ENCODE results near the gene ITFG1.

ITFG1 gene

DNA sequence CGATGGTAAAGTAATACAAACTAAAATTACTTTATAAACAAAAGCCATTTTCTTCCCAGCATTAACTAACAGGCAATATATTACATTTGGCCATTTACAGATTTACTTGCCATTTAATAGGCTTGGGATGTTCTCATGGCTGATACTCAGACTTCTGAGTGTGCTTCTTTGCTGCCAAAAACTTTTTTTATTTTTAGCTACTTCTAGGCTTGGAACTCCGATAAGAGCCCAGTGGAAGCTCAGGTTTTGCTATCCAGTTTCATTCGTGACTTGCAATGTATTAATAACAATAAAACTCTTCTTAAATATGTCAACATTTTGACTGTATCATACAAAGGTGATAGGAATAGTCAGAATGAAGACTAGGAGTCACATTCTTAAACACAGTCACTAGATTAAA, 152.3 kb downstream of the ITFG1 start:
- H3K27ac ChIP-seq: no peak overlapping the region
- no peak for DNase-seq (ENCODE audit: low spot score)
- TF ChIP-seq, protein P1, sequence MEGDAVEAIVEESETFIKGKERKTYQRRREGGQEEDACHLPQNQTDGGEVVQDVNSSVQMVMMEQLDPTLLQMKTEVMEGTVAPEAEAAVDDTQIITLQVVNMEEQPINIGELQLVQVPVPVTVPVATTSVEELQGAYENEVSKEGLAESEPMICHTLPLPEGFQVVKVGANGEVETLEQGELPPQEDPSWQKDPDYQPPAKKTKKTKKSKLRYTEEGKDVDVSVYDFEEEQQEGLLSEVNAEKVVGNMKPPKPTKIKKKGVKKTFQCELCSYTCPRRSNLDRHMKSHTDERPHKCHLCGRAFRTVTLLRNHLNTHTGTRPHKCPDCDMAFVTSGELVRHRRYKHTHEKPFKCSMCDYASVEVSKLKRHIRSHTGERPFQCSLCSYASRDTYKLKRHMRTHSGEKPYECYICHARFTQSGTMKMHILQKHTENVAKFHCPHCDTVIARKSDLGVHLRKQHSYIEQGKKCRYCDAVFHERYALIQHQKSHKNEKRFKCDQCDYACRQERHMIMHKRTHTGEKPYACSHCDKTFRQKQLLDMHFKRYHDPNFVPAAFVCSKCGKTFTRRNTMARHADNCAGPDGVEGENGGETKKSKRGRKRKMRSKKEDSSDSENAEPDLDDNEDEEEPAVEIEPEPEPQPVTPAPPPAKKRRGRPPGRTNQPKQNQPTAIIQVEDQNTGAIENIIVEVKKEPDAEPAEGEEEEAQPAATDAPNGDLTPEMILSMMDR (conservative IDR thresholded peaks at IDR 0.05; ENCODE audit: low read depth): no peak
- POLR2A ChIA-PET (ENCODE audit: low non-redundant PET): no interaction called here
- CTCF ChIA-PET: no interaction called here

DNA sequence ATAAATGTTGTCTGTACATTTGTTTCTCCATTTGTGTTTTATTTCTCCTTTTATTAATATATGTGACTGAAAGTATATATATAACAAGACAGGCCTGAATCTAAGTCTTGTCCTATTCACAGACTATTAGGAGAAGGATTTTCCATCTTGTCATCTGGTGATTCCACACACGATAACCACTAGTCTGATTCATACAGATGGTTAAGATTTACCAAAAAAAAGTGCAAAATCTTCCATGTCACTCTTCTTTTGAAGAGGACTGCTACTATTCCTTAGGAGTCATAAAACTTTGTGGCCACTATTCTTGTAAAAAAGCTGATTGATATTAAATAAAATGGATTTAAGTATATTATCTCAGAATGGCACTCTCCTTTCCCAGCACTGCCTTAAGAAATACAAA, 156.3 kb downstream of the ITFG1 start:
- no peak for DNase-seq (ENCODE audit: low spot score)
- CTCF ChIA-PET: no interaction called here
- H3K27ac ChIP-seq: no peak overlapping the region
- POLR2A ChIA-PET (ENCODE audit: low non-redundant PET): no interaction called here
- TF ChIP-seq, protein P1 (conservative IDR thresholded peaks at IDR 0.05; ENCODE audit: low read depth): no peak

DNA sequence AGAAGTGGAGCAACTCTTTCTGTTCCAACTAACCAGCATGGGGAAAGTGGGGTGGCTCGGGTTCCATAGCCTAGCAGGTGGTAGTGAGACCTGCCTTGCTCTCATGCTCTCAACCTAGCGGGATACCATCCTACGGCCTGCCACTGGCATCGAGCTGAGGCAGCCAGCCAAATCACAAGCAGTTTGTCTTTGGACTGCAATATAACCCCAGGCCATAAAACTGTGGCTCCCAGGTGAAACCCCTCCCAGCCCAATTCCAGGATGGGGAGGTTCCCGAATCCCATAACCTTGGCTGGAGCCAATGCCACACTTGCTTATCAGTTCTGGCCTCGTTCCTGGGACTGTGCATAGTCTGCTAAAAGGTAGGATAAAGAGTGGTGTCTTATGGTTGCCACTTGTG, 161.3 kb downstream of the ITFG1 start:
- POLR2A ChIA-PET (ENCODE audit: low non-redundant PET): no interaction called here
- CTCF ChIA-PET: no interaction called here
- TF ChIP-seq, protein P1 (conservative IDR thresholded peaks at IDR 0.05; ENCODE audit: low read depth): no peak
- DNase-seq (ENCODE audit: low spot score): no peak
- H3K27ac ChIP-seq: no peak overlapping the region

DNA sequence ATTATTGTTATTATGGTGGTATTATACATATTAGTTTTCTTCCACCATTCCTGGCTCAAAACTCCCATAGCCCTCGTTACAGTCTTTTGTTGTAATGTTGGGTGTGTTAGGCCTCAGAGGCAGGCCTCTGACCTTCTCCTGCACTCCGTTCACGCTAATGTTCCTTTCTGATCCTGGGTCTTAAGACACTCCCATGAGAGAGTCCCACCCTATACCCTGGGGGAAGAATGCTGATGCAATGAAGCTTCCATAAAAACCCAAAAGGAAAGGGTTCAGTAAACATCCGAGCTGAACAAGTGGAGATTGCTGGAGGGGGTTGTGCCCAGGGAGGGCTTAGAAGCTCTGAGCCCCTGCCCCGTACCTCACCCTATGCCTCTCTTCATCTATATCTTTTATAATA, 175.9 kb downstream of the ITFG1 start:
- TF ChIP-seq, protein P1 (conservative IDR thresholded peaks at IDR 0.05; ENCODE audit: low read depth): no peak
- ChIA-PET CTCF (interaction anchor here (0.7 kb wide), 1 partner anchor 947 kb away, joined by 3 read pairs; no protein-coding TSS in a partner anchor), POLR2A (ENCODE audit: low non-redundant PET) (no interaction called here)
- DNase-seq (ENCODE audit: low spot score): no peak
- H3K27ac ChIP-seq: no peak overlapping the region

DNA sequence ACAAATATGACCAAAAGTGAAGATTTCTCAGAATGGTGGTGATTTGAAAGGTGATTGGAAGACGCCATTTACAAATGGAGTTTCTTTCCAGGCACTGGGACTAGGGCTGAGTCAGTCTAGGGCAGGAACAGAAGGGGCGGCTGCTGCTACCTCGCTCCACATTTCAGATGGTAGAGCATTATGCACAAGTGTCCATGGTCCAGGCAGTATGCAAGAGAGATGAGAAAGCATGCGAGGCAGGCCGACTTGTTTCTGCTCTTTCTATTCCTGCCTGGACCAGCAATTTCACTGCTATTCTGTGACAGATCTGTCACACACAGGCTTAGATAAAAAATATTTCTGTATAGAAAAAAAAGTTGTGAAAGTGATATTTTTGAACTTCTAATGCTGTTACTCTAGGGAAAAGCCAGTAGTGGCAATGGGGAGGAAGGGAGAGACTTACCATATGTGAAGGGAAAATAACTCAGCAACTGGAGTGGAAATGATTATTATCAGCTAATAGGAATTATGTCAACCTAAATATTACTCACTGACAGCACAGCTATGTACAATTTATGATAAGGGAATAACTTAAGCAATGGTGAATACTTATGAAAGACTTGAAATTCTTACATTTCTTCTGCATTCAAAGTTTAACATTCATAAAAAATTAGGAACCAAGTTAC, 182.4 kb downstream of the ITFG1 start:
- H3K27ac ChIP-seq: no peak overlapping the region
- ChIA-PET CTCF (interaction anchor here (1.0 kb wide), 1 partner anchor 22 kb away, joined by 4 read pairs; no protein-coding TSS in a partner anchor), POLR2A (ENCODE audit: low non-redundant PET) (no interaction called here)
- DNase-seq (ENCODE audit: low spot score): no peak
- TF ChIP-seq, protein P1 (conservative IDR thresholded peaks at IDR 0.05; ENCODE audit: low read depth): no peak

DNA sequence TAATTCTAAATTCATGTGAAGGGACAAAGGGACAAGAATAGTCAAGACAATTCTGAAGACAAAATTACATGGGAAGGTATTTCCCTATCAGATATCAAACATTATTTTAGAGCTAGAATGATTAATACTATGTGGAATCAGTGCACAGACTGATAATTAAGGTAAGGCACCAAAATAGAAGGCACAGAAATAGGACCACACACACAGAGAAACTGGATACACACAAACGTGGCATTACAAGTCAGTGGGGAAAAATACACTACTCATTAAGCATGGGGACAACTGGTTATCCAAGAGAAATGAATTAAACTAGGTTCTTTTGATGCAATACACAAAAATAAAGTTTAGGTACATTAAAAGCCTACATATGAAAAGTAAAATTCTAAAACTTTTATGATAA, 184.3 kb downstream of the ITFG1 start:
- POLR2A ChIA-PET (ENCODE audit: low non-redundant PET): no interaction called here

More for the DNA sequence above, 184.3 kb downstream of the ITFG1 start:
- no peak overlapping the region for H3K27ac ChIP-seq
- CTCF ChIA-PET: no interaction called here
- no peak for DNase-seq (ENCODE audit: low spot score)
- TF ChIP-seq, protein P1 (conservative IDR thresholded peaks at IDR 0.05; ENCODE audit: low read depth): no peak
